ENCODE results near the gene PRSS53.

Gene PRSS53

GRCh38 chr16:31093132-31093703, 4.5 kb upstream of the PRSS53 start:
- peak in 10 of 14 donors; percentile 13 to 78 (median 40) for DNase-seq

- DNase-seq, result no peak
Observed at GRCh38 chr16:31092330-31092729, 3.6 kb upstream of the PRSS53 start.

GRCh38 chr16:31090540-31090939, 1.8 kb upstream of the PRSS53 start:
- DNase-seq, result peak in 1 of 14 donors; percentile 47

DNA sequence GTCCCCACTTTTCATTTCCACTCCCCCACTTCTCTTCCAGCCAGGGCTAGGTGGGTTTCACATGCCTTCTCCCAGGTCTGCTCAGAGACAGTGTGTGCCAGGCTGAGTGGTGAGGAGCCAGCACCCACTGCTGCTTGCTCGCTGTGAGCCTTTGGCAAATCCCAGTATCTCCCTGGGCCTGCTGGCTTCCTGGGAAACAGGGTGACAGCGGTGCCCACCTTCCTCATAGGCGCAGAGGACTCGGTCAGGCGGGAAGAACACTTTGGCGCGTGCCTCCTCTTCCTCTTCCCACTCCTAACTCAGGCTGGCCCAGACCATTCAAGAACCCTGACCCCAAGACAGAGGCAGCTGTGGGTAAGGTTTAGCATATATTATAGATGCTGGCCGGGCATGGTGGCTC, 456 bp upstream of the PRSS53 start:
- DNase-seq, result no peak

- DNase-seq, result no peak
Observed at GRCh38 chr16:31087971-31088370, 772 bp downstream of the PRSS53 start.

DNA sequence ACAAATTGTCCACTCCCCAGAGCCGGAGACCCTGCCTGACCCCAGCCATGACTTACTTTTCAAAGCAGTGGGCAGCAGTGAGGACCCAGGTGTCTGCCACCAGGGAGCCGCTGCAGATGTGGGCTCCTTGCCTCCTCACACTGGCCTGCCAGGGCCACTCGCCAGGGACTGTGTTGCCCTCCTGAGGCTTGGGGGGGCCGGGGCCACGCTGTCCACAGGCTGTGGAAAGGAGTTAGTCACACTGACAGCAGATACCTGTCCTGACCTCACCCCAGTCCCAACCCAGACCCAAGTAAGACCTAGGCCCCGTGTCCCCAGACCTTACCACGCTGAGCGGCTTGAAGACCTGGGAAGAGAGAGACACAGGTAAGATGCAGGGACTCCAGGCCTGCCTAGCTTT, 1.3 kb downstream of the PRSS53 start:
- DNase-seq, result no peak

DNA sequence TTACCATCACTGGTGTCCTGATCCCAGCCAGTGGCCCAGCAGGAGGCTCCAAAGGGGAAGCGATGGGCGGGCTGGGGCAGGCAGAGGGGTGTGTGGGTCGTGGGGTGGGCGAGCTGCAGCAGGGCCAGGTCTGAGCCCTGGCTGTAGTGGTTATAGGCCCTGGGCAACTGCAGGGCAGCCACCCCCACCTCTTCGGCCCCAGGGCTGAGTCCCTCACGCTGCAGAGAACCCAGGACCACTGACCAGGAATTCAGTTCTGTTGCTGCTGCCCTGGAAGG, 2.2 kb downstream of the PRSS53 start:
- no peak for DNase-seq

- DNase-seq, result no peak
Observed at GRCh38 chr16:31085873-31086628, 2.7 kb downstream of the PRSS53 start.

DNA sequence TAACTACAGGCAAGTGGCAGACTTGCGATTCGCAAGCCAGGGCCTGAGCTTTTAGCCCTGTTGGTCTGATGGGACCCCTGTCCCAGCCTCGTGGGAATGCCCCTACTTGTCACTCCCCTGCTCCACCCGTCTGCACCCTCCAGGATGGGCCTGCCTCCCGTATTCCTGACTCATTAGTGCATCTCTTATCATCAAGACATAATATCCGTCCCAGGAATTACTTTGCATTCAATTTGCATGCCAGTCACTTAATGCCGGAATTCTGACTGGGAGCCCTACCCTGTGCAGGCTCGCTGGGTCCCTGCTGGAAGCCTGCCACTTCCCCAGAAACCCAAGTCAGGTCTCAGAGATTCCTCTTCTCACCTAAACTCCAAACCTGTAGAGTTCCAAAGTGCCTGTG, 3.3 kb downstream of the PRSS53 start:
- DNase-seq, result no peak

GRCh38 chr16:31084584-31085302, 4.0 kb downstream of the PRSS53 start:
- no peak for DNase-seq

GRCh38 chr16:31083981-31084380, 4.8 kb downstream of the PRSS53 start:
- no peak for DNase-seq

GRCh38 chr16:31083556-31083955, 5.2 kb downstream of the PRSS53 start:
- no peak for DNase-seq

GRCh38 chr16:31083081-31083480, 5.7 kb downstream of the PRSS53 start:
- no peak for DNase-seq

GRCh38 chr16:31082368-31083045, 6.2 kb downstream of the PRSS53 start:
- no peak for DNase-seq

- DNase-seq, result peak in 9 of 14 donors; percentile 12 to 69 (median 28)
Observed at GRCh38 chr16:31081428-31082351, 7.1 kb downstream of the PRSS53 start.

GRCh38 chr16:31080756-31081419, 7.9 kb downstream of the PRSS53 start:
- no peak for DNase-seq

DNA sequence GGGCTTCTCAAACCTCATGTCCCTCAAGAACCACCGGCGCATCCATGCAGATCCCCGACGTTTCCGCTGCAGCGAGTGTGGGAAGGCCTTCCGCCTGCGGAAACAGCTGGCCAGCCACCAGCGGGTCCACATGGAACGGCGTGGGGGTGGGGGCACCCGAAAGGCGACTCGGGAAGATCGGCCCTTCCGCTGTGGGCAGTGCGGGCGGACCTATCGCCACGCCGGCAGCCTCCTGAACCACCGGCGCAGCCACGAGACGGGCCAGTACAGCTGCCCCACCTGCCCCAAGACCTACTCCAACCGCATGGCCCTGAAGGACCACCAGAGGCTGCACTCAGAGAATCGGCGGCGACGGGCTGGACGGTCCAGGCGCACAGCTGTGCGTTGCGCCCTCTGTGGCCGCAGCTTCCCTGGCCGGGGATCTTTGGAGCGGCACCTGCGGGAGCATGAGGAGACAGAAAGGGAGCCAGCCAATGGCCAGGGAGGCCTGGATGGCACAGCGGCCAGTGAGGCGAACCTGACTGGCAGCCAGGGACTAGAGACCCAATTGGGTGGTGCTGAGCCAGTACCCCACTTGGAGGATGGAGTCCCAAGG, 8.6 kb downstream of the PRSS53 start:
- no peak for DNase-seq

- DNase-seq, result no peak
Observed at GRCh38 chr16:31079342-31079944, 9.3 kb downstream of the PRSS53 start.

- no peak for DNase-seq
Observed at GRCh38 chr16:31078597-31079341, 10.0 kb downstream of the PRSS53 start.

Data from C1 segment of cervical spinal cord (tissue), 14 donors.